Activated naive CD4-positive, alpha-beta T cell treated with anti-CD3 and anti-CD28 coated beads, Interleukin-2, amount 10 ng/mL, durations not matched to agents 7 days and 5 days (primary cell): ENCODE data around the gene PHF2.

Source experiments
- CTCF ChIA-PET: fragments of 350-600 bp; sonication (Branson Sonifier 250); formaldehyde crosslinking; loops from one replicate; lab custom pipeline; 2021; ENCODE audit warnings: antibody characterized with exemption; lab: Charles Lee
- DNase-seq: peaks from one replicate; pipeline ENCODE4 v3.0.0-alpha.2; 2020
- H3K27ac Mint-ChIP-seq: one replicate; pipeline ENCODE4 v1.8.0; 2021; ENCODE audit warnings: mild to moderate bottlenecking, moderate library complexity, mixed read lengths
- H3K27me3 Mint-ChIP-seq: one replicate; pipeline ENCODE4 v1.8.0; 2021; ENCODE audit warnings: mild to moderate bottlenecking, mixed read lengths
- H3K36me3 Mint-ChIP-seq: one replicate; pipeline ENCODE4 v1.8.0; 2021; ENCODE audit warnings: mixed read lengths
- H3K4me1 Mint-ChIP-seq: one replicate; pipeline ENCODE4 v1.8.0; 2021; ENCODE audit warnings: mixed read lengths
- H3K4me3 Mint-ChIP-seq: one replicate; pipeline ENCODE4 v1.8.0; 2021; ENCODE audit warnings: mild to moderate bottlenecking, moderate library complexity, mixed read lengths
- H3K9me3 Mint-ChIP-seq: one replicate; pipeline ENCODE4 v1.8.0; 2021; ENCODE audit warnings: mixed read lengths

Gene PHF2

GRCh38 chr9:93557366-93558137 is 18.8 kb upstream of the PHF2 start:
- H3K27ac Mint-ChIP-seq: peak overlapping the region; percentile 2
- peaks cover 51% of the 10 kb centered on the region for H3K36me3 Mint-ChIP-seq

GRCh38 chr9:93558503-93558902 is 17.9 kb upstream of the PHF2 start:
- Mint-ChIP-seq H3K27ac (no peak overlapping the region), H3K4me3 (no peak overlapping the region), H3K36me3 (peaks cover 49% of the 10 kb centered on the region), H3K4me1 (no peaks in the 10 kb centered on the region), H3K27me3 (no peaks in the 10 kb centered on the region), H3K9me3 (no peaks in the 10 kb centered on the region)
- DNase-seq: no peak
- CTCF ChIA-PET: no interaction called here

More at GRCh38 chr9:93557366-93558137, 18.8 kb upstream of the PHF2 start:
- H3K4me1 Mint-ChIP-seq: no peaks in the 10 kb centered on the region
- H3K9me3 Mint-ChIP-seq: no peaks in the 10 kb centered on the region
- no peak for DNase-seq
- no peaks in the 10 kb centered on the region for H3K27me3 Mint-ChIP-seq
- H3K4me3 Mint-ChIP-seq: no peak overlapping the region
- CTCF ChIA-PET: no interaction called here

- CTCF ChIA-PET: interaction anchor here (0.8 kb wide), 1 partner anchor 399 kb away, joined by 3 read pairs; no protein-coding TSS in a partner anchor
- no peak for DNase-seq
- Mint-ChIP-seq H3K36me3 (peaks cover 61% of the 10 kb centered on the region), H3K4me3 (no peak overlapping the region), H3K27me3 (no peaks in the 10 kb centered on the region), H3K27ac (no peak overlapping the region), H3K9me3 (no peaks in the 10 kb centered on the region), H3K4me1 (peaks cover 11% of the 10 kb centered on the region)
Observed at GRCh38 chr9:93560991-93561390, 15.4 kb upstream of the PHF2 start.

GRCh38 chr9:93562157-93562556 is 14.2 kb upstream of the PHF2 start:
- Mint-ChIP-seq H3K27me3 (no peaks in the 10 kb centered on the region), H3K36me3 (peaks cover 54% of the 10 kb centered on the region), H3K27ac (no peak overlapping the region), H3K4me1 (peaks cover 16% of the 10 kb centered on the region), H3K9me3 (no peaks in the 10 kb centered on the region), H3K4me3 (no peak overlapping the region)
- CTCF ChIA-PET: no interaction called here
- DNase-seq: no peak

- Mint-ChIP-seq H3K4me3 (no peak overlapping the region), H3K36me3 (peaks cover 35% of the 10 kb centered on the region), H3K27me3 (no peaks in the 10 kb centered on the region), H3K27ac (peak overlapping the region; percentile 75), H3K4me1 (peaks cover 28% of the 10 kb centered on the region), H3K9me3 (no peaks in the 10 kb centered on the region)
- CTCF ChIA-PET: interaction anchor here (1.0 to 1.8 kb wide), 5 partner anchors 29 to 608 kb away, joined by 3 to 6 read pairs (median 4); no protein-coding TSS in a partner anchor
- DNase-seq: no peak
Observed at GRCh38 chr9:93565089-93565488, 11.3 kb upstream of the PHF2 start.

GRCh38 chr9:93566408-93567270 is 9.7 kb upstream of the PHF2 start:
- peak overlapping the region; percentile 84 for H3K4me3 Mint-ChIP-seq
- no peaks in the 10 kb centered on the region for H3K27me3 Mint-ChIP-seq
- H3K9me3 Mint-ChIP-seq: peaks cover 11% of the 10 kb centered on the region
- peaks cover 28% of the 10 kb centered on the region for H3K4me1 Mint-ChIP-seq
- CTCF ChIA-PET: interaction anchor here (0.7 to 2.2 kb wide), 25 partner anchors 8 to 610 kb away, joined by 3 to 13 read pairs (median 4); partner anchors contain the start of gene FAM120AOS
- H3K27ac Mint-ChIP-seq: peak overlapping the region; percentile 90
- H3K36me3 Mint-ChIP-seq: peaks cover 44% of the 10 kb centered on the region
- DNase-seq: peak; percentile 98

- CTCF ChIA-PET: interaction anchor here (1.1 to 2.2 kb wide), 6 partner anchors 11 to 458 kb away, joined by 4 to 12 read pairs (median 8); partner anchors contain the start of gene FAM120AOS
- DNase-seq: no peak
- peaks cover 11% of the 10 kb centered on the region for H3K9me3 Mint-ChIP-seq
- H3K4me1 Mint-ChIP-seq: peaks cover 28% of the 10 kb centered on the region
- peak overlapping the region; percentile 84 for H3K4me3 Mint-ChIP-seq
- H3K27ac Mint-ChIP-seq: peak overlapping the region; percentile 90
- H3K36me3 Mint-ChIP-seq: peaks cover 38% of the 10 kb centered on the region
- H3K27me3 Mint-ChIP-seq: no peaks in the 10 kb centered on the region
Observed at GRCh38 chr9:93567271-93567959, 9.0 kb upstream of the PHF2 start.

GRCh38 chr9:93568169-93568568 is 8.2 kb upstream of the PHF2 start:
- CTCF ChIA-PET: no interaction called here
- H3K27me3 Mint-ChIP-seq: peaks cover 4% of the 10 kb centered on the region
- peaks cover 28% of the 10 kb centered on the region for H3K4me1 Mint-ChIP-seq
- peaks cover 11% of the 10 kb centered on the region for H3K9me3 Mint-ChIP-seq
- H3K36me3 Mint-ChIP-seq: peaks cover 35% of the 10 kb centered on the region
- H3K27ac Mint-ChIP-seq: no peak overlapping the region
- H3K4me3 Mint-ChIP-seq: no peak overlapping the region
- no peak for DNase-seq

GRCh38 chr9:93569621-93570174 is 6.7 kb upstream of the PHF2 start:
- no peak overlapping the region for H3K4me3 Mint-ChIP-seq
- peaks cover 24% of the 10 kb centered on the region for H3K36me3 Mint-ChIP-seq
- CTCF ChIA-PET: no interaction called here
- H3K27me3 Mint-ChIP-seq: peaks cover 7% of the 10 kb centered on the region
- H3K27ac Mint-ChIP-seq: no peak overlapping the region
- no peak for DNase-seq
- peaks cover 11% of the 10 kb centered on the region for H3K9me3 Mint-ChIP-seq
- peaks cover 33% of the 10 kb centered on the region for H3K4me1 Mint-ChIP-seq

GRCh38 chr9:93572221-93572620 is 4.2 kb upstream of the PHF2 start:
- CTCF ChIA-PET: no interaction called here
- Mint-ChIP-seq H3K27me3 (peaks cover 7% of the 10 kb centered on the region), H3K4me1 (peaks cover 24% of the 10 kb centered on the region), H3K27ac (no peak overlapping the region), H3K36me3 (peaks cover 13% of the 10 kb centered on the region), H3K4me3 (no peak overlapping the region), H3K9me3 (peaks cover 11% of the 10 kb centered on the region)
- no peak for DNase-seq

GRCh38 chr9:93572636-93573515 is 3.5 kb upstream of the PHF2 start:
- CTCF ChIA-PET: no interaction called here
- Mint-ChIP-seq H3K36me3 (peaks cover 13% of the 10 kb centered on the region), H3K27ac (no peak overlapping the region), H3K27me3 (peaks cover 7% of the 10 kb centered on the region), H3K4me3 (no peak overlapping the region), H3K4me1 (peaks cover 21% of the 10 kb centered on the region), H3K9me3 (peaks cover 11% of the 10 kb centered on the region)
- no peak for DNase-seq

GRCh38 chr9:93573516-93573828 is 2.9 kb upstream of the PHF2 start:
- DNase-seq: no peak
- Mint-ChIP-seq H3K27ac (no peak overlapping the region), H3K36me3 (peaks cover 13% of the 10 kb centered on the region), H3K9me3 (peaks cover 11% of the 10 kb centered on the region), H3K4me1 (peaks cover 26% of the 10 kb centered on the region), H3K4me3 (peak overlapping the region; percentile 8), H3K27me3 (peaks cover 10% of the 10 kb centered on the region)
- CTCF ChIA-PET: no interaction called here
